HG03575 (cell line): ENCODE measurements around the gene TACR1.

Experiments
- ATAC-seq: cut with Tn5 transposase; IDR thresholded peaks from one replicate; pipeline ENCODE4 v1.9.1; 2021; ENCODE audit not compliant: unreplicated experiment, insufficient number of reproducible peaks, low FRiP score; ENCODE audit errors: extremely low read depth

The TACR1 gene

DNA sequence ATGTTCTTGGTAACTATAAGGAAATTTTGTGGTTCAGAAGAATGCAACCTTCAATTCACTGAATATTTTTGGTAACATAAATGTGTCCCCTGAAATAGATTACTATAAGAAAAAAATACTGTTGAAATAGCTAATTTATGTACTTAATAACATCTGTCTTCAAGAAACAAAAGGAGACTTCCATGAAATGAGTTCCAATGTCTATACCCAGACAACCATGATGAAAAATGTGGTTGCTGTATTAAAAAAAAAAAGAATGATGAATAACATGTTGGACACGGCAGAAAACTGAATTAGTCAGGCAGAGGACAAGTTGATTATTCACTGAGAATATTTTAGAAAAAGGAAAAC, 98.5 kb downstream of the TACR1 start:
- no peak for ATAC-seq

DNA sequence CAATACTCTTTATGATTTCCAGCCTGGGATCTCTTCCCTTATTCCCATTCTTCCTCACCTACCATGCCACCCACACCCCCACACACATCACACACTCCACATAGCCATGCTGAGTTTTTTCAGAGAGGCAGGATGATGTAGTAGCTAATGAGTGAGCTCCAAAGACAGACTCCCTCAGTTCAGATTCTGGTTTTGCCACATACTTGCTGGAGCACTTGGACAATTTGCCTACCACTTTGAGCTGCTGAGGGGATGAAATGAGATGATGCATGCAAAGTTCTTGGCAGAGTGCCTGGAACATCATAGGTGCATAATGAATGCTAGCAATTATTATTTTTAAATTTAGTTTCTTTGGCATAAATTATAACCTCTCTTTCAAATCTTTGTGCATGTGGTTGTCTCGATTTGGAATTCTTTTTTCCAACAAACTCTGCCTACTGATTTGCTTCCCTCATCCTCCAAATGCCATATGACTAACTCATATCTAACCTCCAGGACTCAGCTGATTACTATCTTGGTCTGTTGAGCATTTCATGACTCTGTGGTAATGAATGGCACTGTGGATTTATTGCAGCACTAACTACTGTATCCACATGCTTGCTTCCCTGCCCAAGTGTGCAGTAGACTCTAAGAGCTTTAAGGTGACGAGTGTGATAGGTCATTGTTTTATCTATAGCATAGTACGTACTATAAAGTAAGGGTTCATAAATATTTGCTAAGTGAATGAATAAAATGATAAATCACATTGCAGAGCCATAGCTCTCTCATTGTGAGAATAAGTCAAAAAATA, 99.1 kb downstream of the TACR1 start:
- no peak for ATAC-seq

- ATAC-seq, result no peak
Measured at GRCh38 chr2:75099521-75099922, 99.8 kb downstream of the TACR1 start.

GRCh38 chr2:75098856-75099255, 100.5 kb downstream of the TACR1 start:
- no peak for ATAC-seq

- no peak for ATAC-seq
Measured at GRCh38 chr2:75097831-75098230, 101.5 kb downstream of the TACR1 start.

GRCh38 chr2:75094405-75094804, 104.9 kb downstream of the TACR1 start:
- ATAC-seq, result no peak

DNA sequence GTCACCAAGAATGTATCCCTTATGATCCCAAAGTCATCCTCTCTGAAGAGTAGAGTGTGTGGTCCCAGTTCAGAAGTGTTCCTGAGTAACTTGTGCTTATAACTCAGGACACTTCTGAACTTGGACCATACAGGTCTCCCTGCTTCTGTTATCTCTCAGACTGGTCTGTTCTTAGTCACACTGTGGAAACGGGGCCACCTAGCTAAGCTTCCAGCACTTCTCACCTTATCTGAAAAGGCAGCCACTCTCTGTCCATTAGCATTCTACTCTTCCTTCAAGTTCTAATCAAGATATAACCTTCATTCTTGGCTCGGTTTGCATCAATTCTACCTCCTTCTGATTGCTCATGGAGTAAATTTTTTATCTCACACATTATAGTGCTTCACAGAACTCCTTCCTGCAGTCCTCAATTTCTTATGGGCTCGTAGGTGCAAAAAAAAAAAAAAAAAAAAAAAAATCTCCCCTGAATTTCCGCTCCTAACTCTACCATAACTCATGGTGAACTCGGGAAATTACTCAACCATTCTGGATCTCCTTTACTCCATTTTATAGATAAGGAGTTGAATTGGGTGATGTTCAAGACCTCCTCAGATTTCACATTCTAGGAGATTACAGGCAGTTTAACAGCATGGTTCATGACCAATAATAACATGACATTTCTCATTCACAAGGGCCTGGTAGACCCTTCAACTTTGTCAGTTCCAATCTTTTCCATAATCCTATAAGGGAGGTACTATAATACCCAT, 108.4 kb downstream of the TACR1 start:
- no peak for ATAC-seq

DNA sequence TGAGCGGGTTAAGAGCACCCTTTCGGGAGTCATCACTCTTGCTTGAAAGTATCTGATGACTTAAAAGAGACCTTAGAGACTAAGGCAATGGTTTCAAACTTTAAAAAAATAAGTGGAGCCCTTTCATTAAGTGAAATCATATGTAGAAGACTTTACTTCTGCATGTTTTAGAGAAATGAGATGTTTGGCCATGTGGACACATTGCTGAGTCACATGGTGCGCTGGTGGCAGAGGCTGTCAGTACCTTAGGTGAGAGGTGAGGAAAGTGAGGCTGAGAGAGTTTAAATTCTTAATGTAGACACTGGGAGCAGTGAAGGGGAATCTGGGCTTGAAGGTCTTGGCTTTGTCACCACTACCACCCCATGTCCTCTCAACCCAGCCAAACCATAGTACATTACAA, 109.8 kb downstream of the TACR1 start:
- ATAC-seq, result no peak

- ATAC-seq, result no peak
Measured at GRCh38 chr2:75088791-75089190, 110.5 kb downstream of the TACR1 start.

DNA sequence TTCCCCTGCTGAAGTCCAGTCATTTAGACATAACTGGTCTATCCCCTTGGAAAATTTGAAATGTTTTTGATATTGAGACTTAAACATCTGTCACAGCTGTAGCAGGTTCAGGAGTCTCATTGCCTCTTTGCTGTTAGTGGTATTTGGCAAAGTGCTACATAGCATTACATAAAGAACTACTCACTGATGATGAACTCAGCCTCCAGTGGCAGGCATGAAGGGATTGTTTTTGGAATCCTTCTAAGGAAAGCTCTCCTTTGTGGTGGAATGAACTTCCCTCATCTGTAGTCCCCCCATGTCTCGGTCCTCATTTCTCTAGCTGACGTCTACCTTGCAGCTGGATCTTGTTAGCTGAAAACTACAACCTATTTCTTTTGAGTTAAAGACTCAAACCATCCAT, 111.6 kb downstream of the TACR1 start:
- no peak for ATAC-seq

GRCh38 chr2:75079575-75079974, 119.7 kb downstream of the TACR1 start:
- no peak for ATAC-seq

DNA sequence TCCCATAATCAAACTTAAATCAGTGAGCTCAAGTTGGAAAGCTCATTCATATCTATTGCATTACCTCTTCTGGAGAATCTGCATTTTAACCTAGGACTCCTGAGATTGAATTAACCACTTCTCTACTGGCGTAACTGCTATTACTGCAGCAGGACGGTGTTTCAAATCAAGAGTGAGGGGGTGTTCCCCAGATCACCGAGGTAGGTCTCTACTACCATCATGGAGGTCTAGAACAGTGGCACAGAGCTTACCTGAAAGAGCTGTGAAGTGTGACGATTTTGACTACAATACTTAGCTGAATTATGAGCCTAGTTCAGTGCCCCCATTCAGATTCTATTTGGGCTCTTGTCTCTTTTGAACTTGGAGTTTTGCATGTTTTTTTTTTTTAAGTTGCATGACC, 121.4 kb downstream of the TACR1 start:
- ATAC-seq, result no peak

DNA sequence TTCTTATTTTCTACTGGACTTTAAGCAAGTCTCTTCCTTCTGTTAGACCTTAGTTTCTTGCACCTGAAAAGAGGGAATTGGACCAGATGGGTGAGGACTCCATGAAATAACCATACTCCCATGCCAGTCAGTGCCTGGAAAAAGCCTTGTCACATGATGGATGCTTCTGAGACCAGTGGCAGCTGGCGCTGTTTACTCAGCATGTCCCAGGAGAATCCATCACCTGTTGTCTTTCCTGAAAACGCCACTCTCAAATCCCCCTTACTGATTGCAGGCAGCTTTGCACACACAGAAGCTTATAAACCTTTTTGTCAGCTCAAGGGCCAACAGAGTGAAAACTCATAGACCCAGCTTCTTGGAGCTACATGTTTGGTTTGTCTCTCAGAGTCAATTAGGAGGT, 123.2 kb downstream of the TACR1 start:
- ATAC-seq, result no peak

DNA sequence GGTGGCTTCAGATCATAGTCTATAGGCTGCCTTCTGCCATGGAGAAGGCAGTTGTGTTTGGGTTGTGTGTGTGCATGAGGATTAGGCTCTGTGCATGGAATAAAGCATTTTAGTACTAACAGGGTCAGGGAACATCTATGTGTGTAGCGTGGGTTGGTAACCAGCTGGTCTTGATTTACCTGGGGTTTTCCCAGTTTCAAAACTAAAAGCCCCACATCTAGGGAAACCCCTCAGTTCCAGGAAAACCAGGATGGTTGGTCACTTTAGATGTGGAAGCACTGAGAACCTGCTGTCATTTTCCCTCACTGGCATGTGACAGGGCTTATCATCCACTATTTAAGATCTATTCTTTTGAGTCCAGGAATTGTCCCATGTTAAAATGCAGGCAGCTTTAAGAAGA, 124.6 kb downstream of the TACR1 start:
- ATAC-seq, result no peak

- no peak for ATAC-seq
Measured at GRCh38 chr2:75074228-75074627, 125.1 kb downstream of the TACR1 start.

DNA sequence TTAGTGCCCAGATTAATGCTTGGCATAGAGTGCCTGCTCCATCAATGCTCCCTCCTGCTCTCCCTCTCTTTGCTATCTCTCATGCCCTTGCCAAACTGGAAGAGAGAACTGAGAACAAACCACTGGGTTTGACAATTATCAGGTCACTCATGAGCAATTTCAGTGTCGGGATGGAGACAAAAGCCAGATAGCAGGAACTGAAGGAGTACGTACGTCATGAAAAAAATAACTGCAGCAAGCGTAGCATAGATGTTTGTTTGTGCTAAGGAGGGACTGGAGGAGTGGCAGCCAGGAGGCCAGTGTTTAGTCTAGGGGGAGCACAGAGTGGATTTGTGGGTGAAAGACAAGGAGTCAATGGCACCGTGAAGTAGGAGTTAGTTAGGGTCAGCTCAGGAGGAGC, 127.6 kb downstream of the TACR1 start:
- no peak for ATAC-seq

GRCh38 chr2:75068546-75068945, 130.8 kb downstream of the TACR1 start:
- ATAC-seq, result no peak

GRCh38 chr2:75067506-75067905, 131.8 kb downstream of the TACR1 start:
- no peak for ATAC-seq

- no peak for ATAC-seq
Measured at GRCh38 chr2:75066121-75066902, 133.0 kb downstream of the TACR1 start.
